HCT116 (cell line): ENCODE measurements around the gene DTNBP1. TPM values are rescaled to one million over a fixed set of nuclear protein-coding genes. Genes with fewer than 3 reads are reported as not detected.
A peak's percentile ranks its signal among the peaks of the same experiment; 100 is the strongest.

ENCODE experiments used
- ATAC-seq: fragments of 200-7000 bp; cut with Tn5 transposase; 2 replicates; pipeline ENCODE4 v1.9.1; 2020; ENCODE audit warnings: mild to moderate bottlenecking, moderate library complexity
- BruUV-seq: library from RNA; stranded (reverse); fragments of 400-500 nt; replicated peaks from 2 replicates; lab custom pipeline; 2021; lab: Mats Ljungman, UMichigan
- CTCF ChIA-PET: fragments of 300-600 bp; sonication (Branson Sonifier 250); formaldehyde crosslinking; loops from one replicate; lab custom pipeline; 2021; ENCODE audit warnings: antibody characterized with exemption; lab: Charles Lee
- POLR2A ChIA-PET: fragments of 300-600, 350-600 bp; sonication (Branson Sonifier 250); formaldehyde crosslinking; loops from one replicate; lab custom pipeline; 2021; ENCODE audit warnings: antibody characterized with exemption; lab: Charles Lee
- RAD21 ChIA-PET, 2 experiments: fragments of 300-600 bp; sonication (Branson Sonifier 250); formaldehyde crosslinking; loops; one replicate each; lab custom pipeline; 2023; ENCODE audit warnings: low total read pairs in 2 of 2; ENCODE audit not compliant: uncharacterized antibody in 2 of 2, unreplicated experiment in 2 of 2, low non-redundant PET in 1 of 2; lab: Charles Lee
- DNase-seq: peaks from one replicate; pipeline ENCODE4 v3.0.0-alpha.2; 2010; ENCODE audit warnings: low read depth, low spot score
- H2AFZ ChIP-seq: fragments of 200-600 bp; shearing (Covaris generic), sonication (generic); 2 replicates; pipeline ENCODE4 v1.6.1; 2017; ENCODE audit warnings: low read depth, mixed run types, mixed read lengths, antibody characterized with exemption, low read length; ENCODE audit not compliant: poor library complexity, severe bottlenecking
- H3K27ac ChIP-seq: 2 replicates; pipeline ENCODE4 v1.5.1; 2012; ENCODE audit warnings: low read depth, low read length
- H3K27me3 ChIP-seq: fragments of 200-600 bp; sonication (generic); 2 replicates; pipeline ENCODE4 v1.6.1; 2016; ENCODE audit warnings: mixed run types, low read length, mixed read lengths; ENCODE audit not compliant: insufficient read depth
- H3K36me3 ChIP-seq, 2 experiments: fragments of 200-500 bp in 1 of 2; fragments of 200-600 bp in 1 of 2; sonication (Bioruptor generic) in 1 of 2; sonication (generic) in 1 of 2; 2 replicates each; pipeline versions ENCODE4 v1.5.1 to v1.6.1; 2014 to 2016; ENCODE audit warnings: low read length in 2 of 2, inconsistent platforms in 1 of 2, mixed read lengths in 1 of 2, mixed run types in 1 of 2; ENCODE audit not compliant: insufficient read depth in 2 of 2, control insufficient read depth in 1 of 2
- H3K4me1 ChIP-seq, 2 experiments: fragments of 200-600 bp in 1 of 2; sonication (generic) in 1 of 2; 2 replicates each; pipeline versions ENCODE4 v1.5.1 to v1.6.1; 2012 to 2017; ENCODE audit warnings: low read length in 2 of 2, inconsistent platforms in 1 of 2, mild to moderate bottlenecking in 1 of 2, mixed read lengths in 1 of 2, mixed run types in 1 of 2, moderate library complexity in 1 of 2; ENCODE audit not compliant: insufficient read depth in 2 of 2, control insufficient read depth in 1 of 2
- H3K4me2 ChIP-seq: fragments of 200-600 bp; sonication (generic); 2 replicates; pipeline ENCODE4 v1.6.1; 2017; ENCODE audit warnings: mixed run types, low read length, mixed read lengths
- H3K4me3 ChIP-seq, 2 experiments: fragments of 200-600 bp in 1 of 2; sonication (generic) in 1 of 2; replicated peaks in 1 of 2; 2 replicates each; pipeline ENCODE4 v1.5.1; 2011 to 2016; ENCODE audit warnings: low read length in 2 of 2, control low read depth in 1 of 2, low read depth in 1 of 2, mild to moderate bottlenecking in 1 of 2, mixed read lengths in 1 of 2, mixed run types in 1 of 2
- H3K79me2 ChIP-seq: fragments of 200-600 bp; sonication (generic); 2 replicates; pipeline ENCODE4 v1.6.1; 2017; ENCODE audit warnings: mild to moderate bottlenecking, mixed run types, low read length, moderate library complexity, mixed read lengths; ENCODE audit not compliant: insufficient read depth
- H3K9ac ChIP-seq: fragments of 200-600 bp; sonication (generic); 2 replicates; pipeline ENCODE4 v1.6.1; 2016; ENCODE audit warnings: low read length, mixed read lengths
- H3K9me2 ChIP-seq: fragments of 200-600 bp; sonication (generic), shearing (Covaris generic); 2 replicates; pipeline ENCODE4 v1.6.1; 2017; ENCODE audit warnings: mixed run types, mild to moderate bottlenecking, moderate library complexity; ENCODE audit not compliant: insufficient read depth
- H3K9me3 ChIP-seq, 2 experiments: fragments of 200-500 bp in 1 of 2; fragments of 200-600 bp in 1 of 2; sonication (Bioruptor generic) in 1 of 2; sonication (generic) in 1 of 2; 2 replicates each; pipeline ENCODE4 v1.6.1; 2014 to 2017; ENCODE audit warnings: low read length in 2 of 2, mixed read lengths in 2 of 2, inconsistent platforms in 1 of 2, low read depth in 1 of 2, mild to moderate bottlenecking in 1 of 2, mixed run types in 1 of 2, moderate library complexity in 1 of 2; ENCODE audit not compliant: control insufficient read depth in 1 of 2, insufficient read depth in 1 of 2
- H4K20me1 ChIP-seq: fragments of 200-600 bp; sonication (generic), shearing (Covaris generic); 2 replicates; pipeline ENCODE4 v1.6.1; 2017; ENCODE audit warnings: mixed run types, mild to moderate bottlenecking, moderate library complexity; ENCODE audit not compliant: insufficient read depth
- CBX3 ChIP-seq: IDR thresholded peaks from 2 replicates; pipeline ENCODE4 v1.6.1; 2012; ENCODE audit warnings: low read depth
- CEBPB ChIP-seq: IDR thresholded peaks from 2 replicates; pipeline ENCODE4 v1.6.1; 2012; ENCODE audit warnings: low read depth
- ELF1 ChIP-seq: IDR thresholded peaks from 2 replicates; pipeline ENCODE4 v1.6.1; 2012; ENCODE audit warnings: low read depth, borderline replicate concordance
- RAD21 ChIP-seq: IDR thresholded peaks from 2 replicates; pipeline ENCODE4 v1.6.1; 2012; ENCODE audit warnings: low read depth, mild to moderate bottlenecking
- SIN3A ChIP-seq: IDR thresholded peaks from 2 replicates; pipeline ENCODE4 v1.6.1; 2012; ENCODE audit warnings: low read depth
- TCF7L2 ChIP-seq: IDR thresholded peaks from 2 replicates; pipeline ENCODE4 v1.7.0; 2011; ENCODE audit warnings: borderline replicate concordance, inconsistent platforms; ENCODE audit not compliant: insufficient read depth, insufficient read length; ENCODE audit errors: extremely low read depth
- ZFX ChIP-seq: fragments of 450-650 bp; IDR thresholded peaks from 2 replicates; pipeline ENCODE4 v1.6.1; 2017
- intact Hi-C: fragments of 100-400 bp; cut with micrococcal nuclease; formaldehyde crosslinking; loops from 2 replicates; pipeline ENCODE4 v1.10.0; 2022
- total RNA-seq: library from RNA; stranded (reverse); gene quantifications from one replicate; pipeline ENCODE4 v1.2.1, GENCODE V29; 2021; ENCODE audit not compliant: unreplicated experiment
- TF ChIP-seq, protein P1 (sequence below): IDR thresholded peaks from 2 replicates; pipeline ENCODE4 v1.6.1; 2012
- TF ChIP-seq, protein P2 (sequence below), 3 experiments: fragments of 200-600 bp in 1 of 3; sonication (generic) in 1 of 3; IDR thresholded peaks in 2 of 3; conservative IDR thresholded peaks in 1 of 3; 2 replicates each; pipeline ENCODE4 v1.5.1; 2012 to 2017; ENCODE audit warnings: low read depth in 2 of 3, low read length in 2 of 3, antibody characterized with exemption in 1 of 3, borderline replicate concordance in 1 of 3, control low read depth in 1 of 3, mild to moderate bottlenecking in 1 of 3, mixed read lengths in 1 of 3, mixed run types in 1 of 3, moderate library complexity in 1 of 3; ENCODE audit not compliant: insufficient read depth in 1 of 3
- TF ChIP-seq, protein P3 (sequence below): IDR thresholded peaks from 2 replicates; pipeline ENCODE4 v1.6.1; 2012

Gene DTNBP1
- total RNA-seq, 1 experiment from 2014 or later, result 16.7 TPM

DNA sequence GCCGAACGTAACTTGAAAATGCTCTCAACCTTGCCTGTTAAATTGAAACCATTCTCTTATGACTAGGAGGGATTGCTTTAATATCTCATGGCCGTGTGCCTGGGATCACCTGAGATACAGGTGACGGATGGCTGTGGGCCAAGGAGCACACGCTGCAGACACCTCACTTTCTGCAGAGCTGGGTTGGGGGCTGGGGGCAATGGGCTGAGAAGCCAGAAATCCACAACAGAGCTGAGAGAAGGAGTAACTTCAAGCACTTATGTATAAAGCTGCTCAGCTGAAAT lies 170.9 kb downstream of the DTNBP1 start (continued):
- TF ChIP-seq CEBPB (no peak), RAD21 (no peak), ZFX (no peak), CBX3 (no peak), ELF1 (no peak), TCF7L2 (no peak), SIN3A (no peak)
- TF ChIP-seq, protein P1, sequence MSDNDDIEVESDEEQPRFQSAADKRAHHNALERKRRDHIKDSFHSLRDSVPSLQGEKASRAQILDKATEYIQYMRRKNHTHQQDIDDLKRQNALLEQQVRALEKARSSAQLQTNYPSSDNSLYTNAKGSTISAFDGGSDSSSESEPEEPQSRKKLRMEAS, result no peak

DNA sequence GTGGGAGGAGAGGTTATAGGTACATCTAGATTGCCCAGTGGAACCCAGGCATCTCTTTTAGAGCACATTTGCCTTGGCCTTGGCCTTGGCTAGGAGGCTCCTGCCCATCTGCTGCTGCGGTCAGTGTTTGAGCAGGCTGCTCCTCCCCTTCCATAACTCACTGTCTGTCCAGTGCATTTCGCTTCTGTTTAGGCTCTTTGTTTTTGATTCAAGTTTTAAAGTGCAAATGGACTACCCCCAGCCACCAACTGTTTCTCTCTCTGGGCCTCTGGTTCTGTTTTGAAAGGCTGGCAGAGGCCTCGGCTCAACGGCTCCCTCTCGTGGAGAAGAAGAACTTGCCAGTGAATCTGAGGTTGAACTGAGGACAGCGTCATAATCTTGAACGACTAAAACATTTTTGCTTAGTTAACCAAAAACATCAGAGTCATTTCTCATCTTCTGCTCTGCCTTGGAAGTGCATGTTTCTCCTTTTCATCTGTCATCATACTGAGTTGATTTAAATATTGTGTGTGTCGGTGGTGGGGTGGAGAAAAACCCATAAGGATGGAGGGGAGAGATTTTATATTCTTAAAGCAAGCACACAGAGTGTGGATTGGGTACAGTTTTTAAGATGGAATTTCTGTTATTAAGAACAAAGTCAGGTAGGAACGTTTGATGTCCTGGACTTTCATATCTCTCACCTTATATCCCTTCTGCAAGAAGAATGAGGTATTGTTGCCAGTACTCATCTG lies 171.4 kb downstream of the DTNBP1 start:
- Histone ChIP-seq H3K27me3 (no peaks in the 10 kb centered on the region), H3K9me2 (no peaks in the 10 kb centered on the region), H3K4me2 (no peak overlapping the region), H3K79me2 (no peaks in the 10 kb centered on the region; the same call in 1 of the 2 replicates), H3K9ac (no peak overlapping the region), H4K20me1 (no peaks in the 10 kb centered on the region), H3K4me3 (no peak overlapping the region), H3K9me3 (no peaks in the 10 kb centered on the region), H3K36me3 (0 out of 4 replicates have a peak, but pooled peaks cover 0 to 2% of the 10 kb centered on the region in 2 experiments), H2AFZ (no peak overlapping the region), H3K4me1 (no peaks in the 10 kb centered on the region), H3K27ac (no peak overlapping the region)
- ChIA-PET CTCF (no interaction called here), POLR2A (no interaction called here), RAD21 (no interaction called here)
- DNase-seq (peak; percentile 21), ATAC-seq (peak; percentile 82)
- BruUV-seq, result no TSS peak
- intact Hi-C loops, result loop anchor here (1.0 to 5.0 kb wide), 3 partner anchors 132 to 1280 kb away; partner anchors contain the start of gene JARID2
- TF ChIP-seq, protein P2, sequence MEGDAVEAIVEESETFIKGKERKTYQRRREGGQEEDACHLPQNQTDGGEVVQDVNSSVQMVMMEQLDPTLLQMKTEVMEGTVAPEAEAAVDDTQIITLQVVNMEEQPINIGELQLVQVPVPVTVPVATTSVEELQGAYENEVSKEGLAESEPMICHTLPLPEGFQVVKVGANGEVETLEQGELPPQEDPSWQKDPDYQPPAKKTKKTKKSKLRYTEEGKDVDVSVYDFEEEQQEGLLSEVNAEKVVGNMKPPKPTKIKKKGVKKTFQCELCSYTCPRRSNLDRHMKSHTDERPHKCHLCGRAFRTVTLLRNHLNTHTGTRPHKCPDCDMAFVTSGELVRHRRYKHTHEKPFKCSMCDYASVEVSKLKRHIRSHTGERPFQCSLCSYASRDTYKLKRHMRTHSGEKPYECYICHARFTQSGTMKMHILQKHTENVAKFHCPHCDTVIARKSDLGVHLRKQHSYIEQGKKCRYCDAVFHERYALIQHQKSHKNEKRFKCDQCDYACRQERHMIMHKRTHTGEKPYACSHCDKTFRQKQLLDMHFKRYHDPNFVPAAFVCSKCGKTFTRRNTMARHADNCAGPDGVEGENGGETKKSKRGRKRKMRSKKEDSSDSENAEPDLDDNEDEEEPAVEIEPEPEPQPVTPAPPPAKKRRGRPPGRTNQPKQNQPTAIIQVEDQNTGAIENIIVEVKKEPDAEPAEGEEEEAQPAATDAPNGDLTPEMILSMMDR (IDR thresholded peaks at IDR 0.05 in 2 of 3, conservative IDR thresholded peaks at IDR 0.05 in 1 of 3; ENCODE audit: borderline replicate concordance in 1 of 3, insufficient read depth in 1 of 3, low read depth in 2 of 3, low read length in 2 of 3), result peak; percentile 52 to 96 (median 92); a peak in 5 of 6 replicates
- peak; percentile 79 for TF ChIP-seq RAD21
- TF ChIP-seq, protein P3, sequence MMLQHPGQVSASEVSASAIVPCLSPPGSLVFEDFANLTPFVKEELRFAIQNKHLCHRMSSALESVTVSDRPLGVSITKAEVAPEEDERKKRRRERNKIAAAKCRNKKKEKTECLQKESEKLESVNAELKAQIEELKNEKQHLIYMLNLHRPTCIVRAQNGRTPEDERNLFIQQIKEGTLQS, result no peak
